Inflammatory macrophage treated with lipopolysaccharide for 1 hour (primary cell): ENCODE results near the gene USP43.

Source experiments
- DNase-seq, 2 donors: peaks; one replicate each; pipeline ENCODE4 v3.0.0-alpha.2; 2020 to 2022

Gene USP43

GRCh38 chr17:9725575-9725974 is 80.3 kb downstream of the USP43 start:
- DNase-seq: no peak

DNA sequence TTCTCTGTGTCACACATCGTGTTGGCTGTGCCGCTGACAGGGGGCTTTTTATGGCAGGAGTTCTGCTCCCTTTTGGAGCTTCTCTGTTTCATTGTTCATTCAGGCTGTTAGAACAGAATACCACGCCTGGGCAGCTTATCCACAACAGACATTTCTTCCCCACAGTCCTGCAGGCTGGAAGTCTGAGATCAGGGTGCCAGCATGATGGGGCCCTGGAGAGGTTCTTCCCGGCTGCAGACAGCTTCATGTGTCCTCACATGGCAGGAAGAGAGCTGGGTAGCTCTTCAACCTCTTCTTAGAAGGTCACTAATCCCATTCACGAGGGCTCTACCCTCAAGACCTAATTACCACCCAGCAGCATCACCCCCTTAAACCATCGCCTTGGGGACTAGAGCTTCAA is 81.0 kb downstream of the USP43 start:
- no peak for DNase-seq

- DNase-seq: no peak
These were observed 82.7 kb downstream of the USP43 start for GRCh38 chr17:9728005-9728404.

GRCh38 chr17:9728564-9728963 is 83.2 kb downstream of the USP43 start:
- DNase-seq: no peak

DNA sequence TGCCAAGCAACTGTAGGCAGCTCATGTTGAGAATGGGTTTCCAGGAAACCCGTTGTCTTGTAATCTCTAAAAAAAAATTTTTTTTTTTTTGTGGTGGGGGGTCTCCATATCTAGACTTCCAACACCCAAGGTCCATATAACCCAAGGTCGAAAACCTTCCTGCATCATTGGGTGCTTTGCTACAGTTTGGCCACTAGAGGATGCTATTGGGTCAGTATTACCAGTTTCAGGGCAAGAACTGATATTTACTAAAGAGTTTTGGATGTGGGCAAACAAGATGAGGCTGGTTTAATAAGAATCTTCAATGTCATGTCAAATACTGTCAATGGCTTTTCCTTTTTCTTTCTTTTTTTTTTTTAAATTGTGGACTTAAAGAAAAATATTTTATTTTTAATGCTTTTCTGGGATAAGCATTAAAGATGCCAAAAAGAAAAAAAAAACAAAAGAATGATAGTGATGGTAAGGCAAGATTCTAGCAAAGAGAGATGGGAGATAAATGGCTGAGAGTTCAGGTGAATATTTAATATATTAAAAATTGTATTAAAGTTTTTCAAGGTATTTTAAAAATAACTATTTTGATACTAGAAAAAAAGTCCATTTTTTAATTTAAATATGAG is 83.8 kb downstream of the USP43 start:
- DNase-seq: peak; percentile 20 to 64

GRCh38 chr17:9729735-9730420 is 84.6 kb downstream of the USP43 start:
- DNase-seq: no peak

DNA sequence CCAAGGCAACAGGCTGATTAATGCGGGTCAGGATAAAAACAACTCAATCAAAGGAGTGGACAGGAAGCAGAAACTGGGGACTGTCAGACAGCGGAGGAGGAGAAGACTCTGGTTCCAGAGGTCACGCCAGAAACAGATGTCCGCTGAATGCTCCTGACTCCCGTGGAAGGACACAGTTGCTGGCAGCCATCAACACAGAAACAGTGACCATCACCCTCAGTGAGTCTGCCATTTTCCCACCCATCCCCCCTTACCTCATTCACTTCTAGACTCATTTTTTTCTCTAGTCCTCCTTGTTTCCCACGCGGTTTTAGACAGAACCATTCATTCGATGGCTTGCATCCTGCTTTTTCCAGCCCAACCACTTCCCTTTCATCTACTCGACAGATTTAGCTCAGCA is 105.2 kb downstream of the USP43 start:
- DNase-seq: no peak

DNA sequence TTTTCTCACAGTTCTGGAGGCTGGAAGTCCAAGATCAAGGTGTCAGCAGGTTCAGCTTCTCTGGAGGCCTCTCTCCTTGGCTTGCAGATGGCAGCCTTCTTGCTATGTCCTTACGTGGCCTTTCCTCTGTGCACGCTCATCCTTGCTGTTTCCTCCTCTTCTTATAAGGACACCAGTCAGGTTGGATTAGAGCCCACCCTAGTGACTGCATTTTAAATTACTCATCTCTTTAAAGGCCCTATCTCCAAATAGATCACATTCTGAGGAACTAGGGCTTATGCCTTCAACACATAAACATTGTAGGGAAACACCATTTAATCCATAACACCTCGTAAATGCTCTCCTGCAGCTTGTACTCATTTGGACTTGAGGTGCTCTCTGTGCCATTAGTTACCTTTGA is 109.8 kb downstream of the USP43 start:
- no peak for DNase-seq

DNA sequence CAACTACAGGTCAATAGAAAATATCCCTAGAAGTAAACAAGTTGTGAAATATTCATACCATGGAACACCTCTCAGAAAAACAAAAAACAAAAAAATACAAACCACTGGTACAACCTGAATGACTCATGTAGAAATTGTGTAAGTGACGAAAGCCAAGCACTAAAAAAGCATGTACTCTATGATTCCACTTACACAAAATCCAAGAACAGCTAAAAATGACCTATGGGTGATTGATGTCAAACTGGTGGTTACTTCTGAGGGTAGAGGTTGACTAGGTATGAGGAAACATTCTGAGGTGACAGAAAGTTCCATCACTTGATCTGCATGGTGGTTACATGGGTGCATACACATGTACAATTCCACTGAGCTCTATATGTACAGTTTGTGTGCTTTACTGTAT is 114.9 kb downstream of the USP43 start:
- DNase-seq: no peak

GRCh38 chr17:9763643-9764042 is 118.3 kb downstream of the USP43 start:
- DNase-seq: no peak

DNA sequence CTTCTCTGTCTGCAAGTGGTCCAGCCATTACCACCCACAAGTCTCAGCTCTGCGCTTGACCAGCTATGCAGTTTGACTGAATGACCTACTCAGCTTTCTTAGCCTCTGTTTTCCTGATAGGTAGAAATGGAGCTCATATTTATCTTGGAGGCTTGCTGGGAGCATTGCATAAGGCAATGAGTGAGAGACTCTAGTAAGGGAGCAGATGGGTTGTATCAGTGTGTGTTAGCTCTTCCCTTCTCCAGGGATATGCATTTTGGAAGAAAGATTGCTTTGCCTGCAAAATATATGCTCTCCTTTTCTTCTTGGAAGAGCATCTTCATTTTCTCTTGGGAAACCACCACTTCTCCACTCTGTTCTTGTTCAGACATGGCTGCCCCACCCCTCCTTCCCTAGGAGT is 120.0 kb downstream of the USP43 start:
- DNase-seq: no peak

GRCh38 chr17:9766970-9767369 is 121.7 kb downstream of the USP43 start:
- no peak for DNase-seq

DNA sequence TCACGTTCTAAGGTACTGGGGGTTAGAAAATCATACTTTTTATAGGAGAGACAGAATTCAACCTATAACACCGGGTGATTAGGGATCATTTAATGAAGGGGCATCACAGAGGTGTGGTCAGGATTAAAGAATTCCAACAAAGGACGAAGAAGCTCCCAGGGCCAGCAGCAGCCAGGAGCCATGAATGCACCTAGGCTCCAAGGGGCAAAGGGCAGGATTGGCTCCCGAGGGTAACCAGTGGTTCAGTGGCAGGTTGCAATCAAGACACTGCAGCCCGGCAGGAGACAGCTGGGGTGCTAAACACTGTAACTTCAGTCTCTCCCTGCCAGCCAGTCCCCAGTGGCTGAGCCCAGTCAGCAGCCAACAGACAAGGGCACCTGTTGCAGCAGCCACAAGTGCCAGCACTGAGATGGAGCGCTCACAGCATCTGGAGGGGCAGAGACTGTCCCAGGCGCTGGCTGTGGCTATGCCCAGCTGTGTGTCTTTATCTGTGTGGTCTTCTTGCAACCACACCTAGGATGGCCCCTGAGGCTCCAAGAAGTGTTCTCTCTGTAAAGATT is 122.2 kb downstream of the USP43 start:
- no peak for DNase-seq

DNA sequence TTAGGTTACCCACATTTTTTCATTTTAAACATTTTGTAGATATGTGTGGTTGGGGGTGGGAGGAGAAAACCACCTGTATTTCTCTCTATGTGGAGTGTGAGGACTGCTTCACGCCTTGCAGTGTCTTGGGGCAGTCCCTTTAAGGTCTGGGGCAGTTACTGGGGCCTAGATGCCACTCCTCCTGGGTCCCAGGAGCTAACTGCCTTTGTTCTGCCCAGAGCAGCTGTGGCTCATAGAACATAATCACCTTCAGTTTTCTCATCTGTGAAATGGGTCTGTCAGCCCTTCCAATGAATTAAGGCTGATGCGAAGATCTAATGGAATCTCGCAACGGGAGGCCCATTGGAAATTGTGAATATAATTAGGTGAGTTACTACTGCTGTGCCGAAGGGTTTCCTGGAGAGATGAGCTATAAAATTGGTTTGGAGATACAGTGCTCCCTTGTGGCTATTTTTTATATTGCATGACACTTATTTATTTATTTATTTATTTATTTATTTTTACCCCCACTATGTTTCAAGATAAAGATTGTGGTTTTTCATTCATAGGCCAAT is 123.1 kb downstream of the USP43 start:
- DNase-seq: peak; percentile 5 to 34

DNA sequence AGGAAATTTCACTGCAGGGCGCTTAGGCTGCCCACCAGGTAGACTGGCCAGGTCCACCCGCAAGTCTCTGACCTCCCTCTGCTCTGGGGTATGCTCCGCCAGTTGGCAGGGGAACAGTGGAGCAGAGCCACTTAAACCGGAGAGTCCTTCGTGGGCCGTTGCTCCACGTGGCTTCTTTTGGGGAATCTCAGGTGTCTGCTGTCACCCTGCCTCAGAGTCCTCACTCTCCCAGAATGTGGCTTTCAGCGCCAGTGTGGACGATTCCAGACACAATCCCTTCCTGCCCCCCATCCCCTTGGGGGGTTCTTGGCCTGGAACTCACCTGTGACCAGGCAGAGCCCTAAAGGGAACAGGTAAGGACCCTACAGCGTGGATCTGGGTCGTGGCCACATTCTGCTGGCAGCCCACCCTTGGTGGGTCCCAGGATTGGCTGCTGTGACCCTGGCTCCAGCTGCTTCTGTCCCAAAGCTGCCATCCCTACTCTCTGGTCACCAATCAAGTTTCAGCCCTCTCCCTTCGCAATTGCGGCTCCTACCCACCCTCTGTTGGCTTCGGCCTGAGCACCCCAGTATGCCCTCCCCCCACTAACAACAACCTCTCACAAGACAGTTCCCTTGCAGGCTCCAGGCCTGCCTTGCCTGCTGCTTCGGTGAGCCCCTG is 123.8 kb downstream of the USP43 start:
- DNase-seq: no peak

DNA sequence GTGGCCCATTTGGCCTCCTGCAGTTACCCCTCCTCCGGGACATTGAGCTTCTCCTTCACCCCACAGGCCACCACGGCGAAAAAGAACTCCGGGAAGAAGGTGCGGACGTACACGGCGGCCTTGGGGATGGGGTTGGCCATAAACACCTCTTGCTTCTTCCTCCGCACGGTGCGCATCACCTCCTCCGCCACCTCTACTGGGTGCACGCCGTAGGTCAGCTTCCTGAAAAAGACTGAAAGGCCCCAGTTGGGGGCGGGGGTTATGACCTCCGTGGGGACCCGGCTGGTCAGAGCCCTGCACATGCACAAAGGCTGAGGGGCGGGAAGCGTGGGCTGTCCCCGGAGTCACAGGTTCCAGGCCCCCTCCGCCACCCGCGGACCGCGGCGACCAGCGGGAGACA is 126.1 kb downstream of the USP43 start:
- DNase-seq: no peak

GRCh38 chr17:9772658-9773057 is 127.3 kb downstream of the USP43 start:
- DNase-seq: no peak

GRCh38 chr17:9776911-9777310 is 131.6 kb downstream of the USP43 start:
- no peak for DNase-seq
